Stimulated activated CD8-positive, alpha-beta memory T cell treated with anti-CD3 and anti-CD28 coated beads, Interleukin-2, amount 100 ng/mL, for 1 hour (primary cell): ENCODE data around the gene BTNL3.
"Not testable (repeated sequence)": the region's sequence is repeated elsewhere in the genome, so short reads cannot be mapped to it uniquely, and the experiment has no call there.

Experiments
- DNase-seq, 2 donors: peaks; one replicate each; pipeline ENCODE4 v3.0.0-alpha.2; 2020; ENCODE audit warnings: low read depth in 2 of 2

BTNL3 gene

DNA sequence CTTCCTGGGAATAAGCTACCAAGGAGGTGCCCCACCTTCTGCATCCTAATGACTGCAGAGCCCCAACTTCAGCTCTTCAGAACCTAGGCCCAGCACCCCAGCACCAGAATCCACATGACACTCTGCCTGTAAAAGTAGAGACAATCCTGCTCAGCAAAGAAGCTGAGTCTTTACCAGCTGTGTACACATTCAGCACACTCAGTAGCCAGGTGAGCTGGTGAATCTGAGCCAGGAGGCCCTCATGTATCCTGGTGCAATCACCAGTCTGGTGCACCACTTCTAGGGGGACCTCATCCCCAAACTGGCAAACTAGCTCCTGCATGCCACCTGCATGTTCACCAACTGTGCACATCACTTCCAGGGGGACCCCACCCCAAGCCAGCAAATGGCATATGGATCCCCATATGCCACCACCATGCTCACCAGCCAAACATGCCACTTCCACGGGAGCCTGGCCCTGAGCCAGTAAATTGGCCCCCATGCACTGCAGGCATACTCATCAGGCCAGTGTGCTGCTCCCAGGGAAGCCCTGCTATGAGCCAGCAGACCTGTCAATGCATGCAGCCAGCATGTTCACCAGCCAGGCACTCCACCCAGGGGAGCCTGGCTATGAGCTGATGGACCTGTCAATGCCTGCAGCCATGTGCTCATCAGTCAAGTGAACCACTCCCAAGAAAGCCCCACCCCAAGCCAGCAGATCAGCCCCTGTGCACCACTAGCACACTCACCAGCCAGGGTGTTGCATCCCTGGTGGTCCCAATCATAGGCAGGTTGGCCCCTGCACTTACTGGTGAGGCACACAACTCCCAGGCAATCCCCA is 35.8 kb downstream of the BTNL3 start:
- DNase-seq: no peak

DNA sequence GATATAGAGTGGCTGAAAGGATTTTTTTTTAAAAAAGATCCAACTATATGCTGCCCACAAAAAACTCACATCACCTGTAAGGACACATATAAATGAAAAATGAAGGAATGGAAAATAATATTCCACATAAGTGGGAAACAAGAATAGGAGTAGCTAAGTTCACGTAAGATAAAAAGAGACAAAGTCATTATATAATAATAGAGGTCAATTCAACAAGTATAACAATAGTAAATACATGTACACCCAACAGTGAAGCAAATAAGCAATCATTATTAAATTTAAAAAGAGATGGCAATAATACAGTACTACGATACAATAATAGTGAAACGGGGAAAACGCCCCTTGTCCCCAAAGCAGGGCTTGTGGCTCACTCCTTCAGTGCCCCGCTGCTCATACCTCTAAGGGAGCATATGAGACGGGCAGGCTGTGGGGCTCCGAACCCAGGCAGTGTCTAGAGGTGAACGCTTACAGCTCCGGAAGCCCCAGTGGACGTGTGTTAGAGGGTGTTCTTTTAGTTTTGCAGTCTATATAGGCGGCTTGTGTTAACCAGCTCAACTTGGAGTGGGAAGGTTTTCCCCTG is 38.9 kb downstream of the BTNL3 start:
- no peak for DNase-seq

DNA sequence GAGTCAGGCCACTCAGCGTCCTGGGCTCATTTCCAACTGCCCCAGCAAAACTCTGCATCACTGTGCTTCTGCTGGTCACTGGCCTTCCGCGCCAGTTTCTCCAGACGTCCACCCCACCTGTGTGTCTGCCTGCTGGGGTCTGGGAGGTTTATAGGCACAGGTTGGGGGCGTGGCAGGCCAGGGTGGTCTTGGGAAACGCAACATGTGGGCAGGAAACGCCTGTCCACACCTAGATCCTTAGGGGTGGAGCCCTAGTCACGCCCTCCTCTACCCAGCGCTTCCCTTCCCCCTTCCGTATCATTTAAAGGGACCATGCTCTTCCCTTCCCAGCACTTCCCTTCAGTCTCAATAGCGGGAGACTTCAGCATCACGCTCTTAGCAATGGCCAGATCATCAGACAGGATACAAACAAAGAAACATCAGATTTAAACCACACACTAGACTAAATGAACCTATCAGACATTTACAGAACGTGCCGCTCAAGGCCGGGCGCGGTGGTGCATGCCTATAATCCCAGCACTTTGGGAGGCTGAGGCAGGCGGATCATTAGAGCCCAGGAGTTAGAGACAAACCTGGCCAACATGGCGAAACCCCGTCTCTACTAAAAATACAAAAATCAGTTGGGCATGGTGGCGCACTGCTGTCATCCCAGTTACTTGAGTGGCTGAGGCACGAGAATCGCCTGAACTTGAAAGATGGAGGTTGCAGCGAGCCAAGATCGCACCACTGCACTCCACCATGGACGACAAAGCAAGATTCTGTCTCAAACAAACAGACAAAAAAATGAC is 39.6 kb downstream of the BTNL3 start:
- DNase-seq: no peak

- no peak for DNase-seq
Measured at GRCh38 chr5:181031716-181032115, 43.1 kb downstream of the BTNL3 start.

DNA sequence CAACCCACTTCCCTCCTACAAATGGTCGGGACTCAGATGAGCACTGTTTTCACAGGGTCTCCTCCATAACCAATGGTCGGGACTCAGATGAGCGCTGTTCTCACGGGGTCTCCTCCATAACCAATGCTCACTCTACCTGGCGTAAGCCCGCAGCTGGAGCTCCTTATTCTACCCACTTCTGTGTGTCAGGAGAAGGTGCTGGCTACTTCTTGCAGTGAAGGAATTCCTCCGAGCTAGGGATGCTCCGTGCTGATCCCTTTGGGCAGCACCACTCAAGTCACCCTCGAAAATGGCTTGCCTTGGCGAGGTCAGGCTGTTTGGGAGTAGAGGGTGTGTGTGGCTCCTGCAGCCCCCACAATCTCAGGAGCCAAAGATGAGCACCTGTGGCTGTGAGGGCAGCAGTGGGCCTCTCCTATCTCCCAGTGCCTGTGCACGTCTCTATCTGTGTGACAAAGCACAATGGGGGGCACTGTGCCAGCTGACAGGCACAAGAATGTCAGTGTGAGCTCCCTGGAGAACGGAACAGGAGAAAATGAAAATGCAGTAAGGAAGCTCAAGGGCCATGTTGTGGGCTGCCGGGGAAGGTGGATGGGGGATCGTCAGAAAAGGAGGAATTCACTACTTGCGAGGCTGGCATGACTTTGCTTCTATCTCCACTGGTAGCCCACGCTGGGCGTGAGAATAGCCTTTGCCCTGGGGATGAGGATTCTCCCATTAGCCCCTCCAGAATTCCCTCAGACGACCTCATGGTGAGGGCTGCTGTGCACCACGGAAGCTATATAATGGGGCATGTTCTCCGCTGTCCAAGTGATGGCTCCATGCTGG is 47.6 kb downstream of the BTNL3 start:
- no peak for DNase-seq

- DNase-seq: no peak
Measured at GRCh38 chr5:181036816-181037364, 48.2 kb downstream of the BTNL3 start.

DNA sequence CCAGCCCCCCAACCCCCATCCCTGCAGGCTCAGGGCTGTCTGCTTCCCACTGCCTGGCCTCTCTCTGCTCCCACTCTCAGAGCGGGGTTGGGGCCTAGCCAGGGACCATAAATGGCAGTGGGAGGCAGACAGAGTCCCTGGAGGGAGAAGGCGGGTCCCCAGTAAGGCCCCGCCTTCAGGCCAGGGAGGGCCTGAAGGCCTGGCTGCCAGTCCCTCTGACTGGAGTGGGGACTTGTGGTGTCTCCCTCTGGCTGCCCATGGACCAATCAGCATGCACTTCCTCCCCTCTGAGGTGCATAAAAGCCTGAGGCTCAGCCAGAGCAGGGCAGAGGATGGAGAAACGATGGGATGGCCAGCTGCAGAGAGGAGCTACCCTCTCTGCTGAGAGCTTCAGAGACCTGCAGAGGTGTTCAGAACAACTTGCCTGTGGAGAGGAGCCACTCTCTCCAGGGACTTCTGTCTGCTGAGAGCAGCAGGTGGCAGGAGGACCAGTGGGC is 48.8 kb downstream of the BTNL3 start:
- no peak for DNase-seq

GRCh38 chr5:181039471-181039870 is 50.8 kb downstream of the BTNL3 start:
- no peak for DNase-seq

- DNase-seq: no peak
Measured at GRCh38 chr5:181039931-181040630, 51.4 kb downstream of the BTNL3 start, which contains the start of gene BTNL9. BTNL9 (plus strand) TSS chr5:181040266; CDS start chr5:181045490, 5,224 bp downstream.

DNA sequence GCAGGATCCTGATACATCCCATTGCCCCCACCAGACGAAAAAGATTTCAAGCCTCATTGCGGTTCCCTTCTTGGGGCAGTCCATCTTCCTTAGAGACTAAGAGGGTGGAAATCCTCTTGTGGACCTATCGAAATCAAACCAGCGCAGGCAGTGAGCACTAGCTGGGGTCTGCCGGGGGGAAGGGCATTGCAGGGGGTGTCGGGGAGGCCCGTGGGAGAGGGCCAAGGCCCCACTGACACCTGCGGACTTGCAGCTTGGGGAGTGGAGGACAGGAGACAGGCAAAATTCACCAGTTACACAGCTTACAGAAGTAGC is 51.9 kb downstream of the BTNL3 start:
- no peak for DNase-seq

DNA sequence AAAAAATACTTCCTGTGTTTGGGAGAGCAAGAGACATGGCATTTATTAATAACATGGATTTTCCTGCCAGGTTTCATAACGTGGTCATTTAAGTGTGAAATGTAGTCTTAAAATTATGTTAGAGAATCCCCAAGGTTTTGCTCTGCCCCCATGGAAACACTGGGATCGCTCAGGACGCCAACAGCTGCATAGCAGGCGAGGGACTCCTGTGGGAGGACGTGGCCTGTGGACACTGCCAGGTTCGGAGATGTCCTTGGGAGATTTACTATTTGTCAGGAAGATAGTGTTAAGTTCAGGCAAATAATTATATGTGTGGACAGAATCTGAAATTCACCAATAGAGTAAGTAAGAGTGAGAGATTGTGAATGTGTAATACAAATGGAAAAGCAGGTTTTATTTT is 52.4 kb downstream of the BTNL3 start:
- DNase-seq: no peak

DNA sequence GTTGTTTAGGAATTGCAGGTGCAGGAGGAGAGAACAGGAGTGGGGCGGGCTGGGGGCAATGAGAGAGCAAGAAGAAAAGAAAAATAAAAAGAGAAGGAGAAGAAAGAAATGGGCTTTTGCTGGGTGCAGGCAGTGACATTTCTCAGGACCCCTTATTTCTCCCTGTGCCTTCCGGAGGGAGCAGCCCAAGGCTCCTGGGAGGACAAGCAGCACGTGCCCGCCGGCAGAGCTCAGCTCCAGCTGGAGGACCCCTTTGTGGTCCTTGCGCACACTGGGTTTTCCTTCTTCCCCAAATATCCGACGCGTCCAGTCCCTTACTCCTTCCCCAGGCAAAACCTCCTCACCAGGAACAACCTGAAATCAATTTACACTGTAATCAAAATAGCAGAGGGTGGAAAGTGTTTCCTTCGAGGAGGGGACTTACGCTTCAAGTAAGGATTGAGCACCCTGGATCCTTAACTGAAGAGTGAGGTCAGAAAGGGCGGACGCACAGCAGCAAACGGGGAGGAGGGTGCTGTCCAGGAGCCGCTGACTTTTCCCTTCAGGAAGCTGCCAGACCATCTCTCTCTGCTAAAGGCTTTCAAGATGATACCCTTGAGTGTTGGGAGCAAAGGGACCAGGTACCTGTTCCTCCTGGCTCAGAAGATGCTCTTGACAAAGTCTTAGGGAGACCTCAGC is 53.5 kb downstream of the BTNL3 start:
- no peak for DNase-seq

DNA sequence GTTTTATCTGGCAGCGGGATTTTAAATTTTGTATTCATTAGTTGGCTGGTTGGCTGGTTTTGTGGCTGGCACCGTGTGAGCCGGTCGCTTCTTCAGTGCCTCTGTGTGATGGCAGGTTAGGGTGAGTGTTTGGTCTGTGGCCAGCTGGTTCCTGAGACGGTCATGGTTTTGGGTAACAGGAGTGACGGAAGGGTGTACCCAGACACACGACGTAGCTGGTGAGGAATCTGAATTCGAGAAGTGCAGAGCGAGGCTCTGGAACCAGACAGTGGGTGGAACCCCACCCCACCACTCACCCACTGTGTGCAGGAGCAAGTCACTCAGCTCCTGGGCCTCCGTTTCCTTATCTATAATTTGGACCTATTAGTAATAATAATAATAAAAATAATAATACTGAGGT is 54.1 kb downstream of the BTNL3 start:
- no peak for DNase-seq

GRCh38 chr5:181043285-181044092 is 54.8 kb downstream of the BTNL3 start:
- DNase-seq: no peak

DNA sequence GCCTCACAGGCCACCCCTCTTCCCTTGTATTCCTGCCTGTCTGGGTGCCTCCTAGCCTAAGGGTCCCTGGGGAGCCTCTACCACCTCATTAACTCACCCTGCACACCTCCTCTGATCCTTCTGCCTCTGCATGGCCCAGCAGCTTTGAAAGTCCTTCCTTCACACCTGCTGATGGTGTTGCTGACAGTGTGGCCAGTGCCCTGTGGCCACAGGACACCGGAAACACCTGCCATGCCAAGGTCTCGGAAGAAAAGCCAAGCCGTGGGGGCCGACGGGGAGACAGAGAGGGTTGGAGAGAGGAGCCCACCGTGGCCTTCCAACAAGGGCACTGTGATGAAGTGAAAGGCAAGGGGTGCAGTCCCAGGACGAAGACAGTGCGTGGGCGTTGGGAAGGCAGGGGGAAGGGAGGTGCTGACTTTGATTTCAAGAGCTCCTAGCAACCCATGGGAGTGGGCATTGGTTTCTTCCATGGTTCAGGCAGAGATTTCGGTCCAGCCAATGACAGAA is 55.5 kb downstream of the BTNL3 start:
- no peak for DNase-seq

DNA sequence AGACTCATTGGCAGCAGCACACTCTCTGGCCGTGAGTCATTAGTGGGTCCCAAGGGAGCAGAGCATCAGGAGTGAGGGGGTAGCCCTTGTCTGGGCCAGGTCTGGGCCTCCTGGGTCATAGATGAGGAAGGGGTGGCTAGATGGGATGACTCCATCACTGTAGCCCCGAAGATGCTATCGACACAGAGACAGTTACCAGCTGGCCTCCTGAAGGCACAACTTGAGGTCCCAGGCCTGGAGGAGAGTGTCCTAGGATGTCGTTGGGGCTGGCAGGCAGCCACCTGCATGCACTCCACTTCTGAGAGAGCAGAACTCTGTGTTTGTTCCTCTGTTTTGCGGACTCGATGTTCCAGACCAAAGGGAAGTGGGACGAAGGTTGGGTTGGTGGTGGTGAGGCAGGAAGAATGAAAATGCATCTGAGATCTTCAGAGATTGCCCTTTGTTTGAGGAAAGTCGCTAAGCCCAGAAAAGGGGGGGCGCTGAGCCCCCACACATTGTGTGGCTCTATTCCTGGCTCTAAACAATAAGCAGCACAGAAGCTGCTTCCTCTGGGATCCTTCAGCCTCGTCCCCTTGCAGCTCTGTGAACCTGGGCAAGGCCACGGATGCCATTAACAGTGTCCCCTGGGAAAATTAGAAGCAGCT is 56.1 kb downstream of the BTNL3 start:
- no peak for DNase-seq

DNA sequence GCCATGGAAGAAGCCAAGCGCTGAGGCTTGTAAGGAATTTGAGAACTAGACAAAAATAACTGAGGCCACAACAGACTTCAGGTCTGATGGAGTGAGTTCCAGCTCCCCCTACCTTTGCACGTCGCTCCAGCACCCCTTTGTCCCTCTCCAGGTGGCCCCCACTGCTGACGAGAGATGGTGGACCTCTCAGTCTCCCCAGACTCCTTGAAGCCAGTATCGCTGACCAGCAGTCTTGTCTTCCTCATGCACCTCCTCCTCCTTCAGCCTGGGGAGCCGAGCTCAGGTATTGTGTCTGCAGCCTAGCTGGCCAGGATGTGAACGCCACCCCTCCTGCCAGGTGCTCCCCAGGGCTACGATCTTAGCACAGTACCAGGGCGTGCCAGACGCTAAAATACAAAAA is 56.7 kb downstream of the BTNL3 start:
- DNase-seq: no peak

DNA sequence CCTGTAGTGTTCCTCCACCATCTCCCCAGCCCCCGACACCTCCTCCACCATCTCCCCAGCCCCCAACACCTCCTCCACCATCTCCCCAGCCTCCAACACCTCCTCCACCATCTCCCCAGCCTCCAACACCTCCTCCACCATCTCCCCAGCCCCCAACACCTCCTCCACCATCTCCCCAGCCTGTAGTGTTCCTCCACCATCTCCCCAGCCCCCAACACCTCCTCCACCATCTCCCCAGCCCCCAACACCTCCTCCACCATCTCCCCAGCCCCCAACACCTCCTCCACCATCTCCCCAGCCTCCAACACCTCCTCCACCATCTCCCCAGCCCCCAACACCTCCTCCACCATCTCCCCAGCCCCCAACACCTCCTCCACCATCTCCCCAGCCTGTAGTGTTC is 57.2 kb downstream of the BTNL3 start:
- not testable (repeated sequence) for DNase-seq

- no peak for DNase-seq
Measured at GRCh38 chr5:181047288-181047687, 58.6 kb downstream of the BTNL3 start.
